Keratinocyte (primary cell): ENCODE measurements around the gene CDC42EP3.

Source experiments
- EZH2 ChIP-seq: IDR thresholded peaks from one replicate; pipeline ENCODE4 v1.6.1; 2012; ENCODE audit warnings: inconsistent platforms, mild to moderate bottlenecking, low read length, moderate library complexity
- TF ChIP-seq, protein P1 (sequence below), 3 experiments: IDR thresholded peaks in 1 of 3; conservative IDR thresholded peaks in 1 of 3; optimal IDR thresholded peaks in 1 of 3; 2 replicates in 2 of 3; 3 replicates in 1 of 3; pipeline versions ENCODE3 to v1.5.1; 2011; ENCODE audit warnings: low read length in 3 of 3, mild to moderate bottlenecking in 3 of 3, moderate library complexity in 2 of 3, control low read depth in 1 of 3, inconsistent platforms in 1 of 3; ENCODE audit not compliant: insufficient read depth in 2 of 3; ENCODE audit errors: extremely low read depth in 1 of 3

DNA sequence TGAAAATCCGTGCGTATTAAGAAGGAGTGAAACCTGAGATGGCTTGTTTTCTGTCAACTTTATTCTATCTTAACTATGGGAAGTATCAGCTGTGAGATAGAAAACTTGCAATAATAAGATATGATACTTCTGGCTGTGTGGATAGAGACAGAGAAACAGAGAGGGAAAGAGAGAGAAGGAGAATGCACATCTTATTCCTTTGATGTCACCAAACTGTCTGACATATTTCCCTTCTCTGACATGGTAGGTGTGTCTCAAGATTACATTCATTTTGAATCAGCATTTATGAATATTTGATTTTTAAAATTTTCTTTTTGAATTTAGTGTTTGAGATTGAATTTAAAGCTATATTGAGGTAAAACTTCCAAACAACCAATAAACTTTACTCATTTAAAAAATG is 69.4 kb downstream of the CDC42EP3 start:
- TF ChIP-seq, protein P1, sequence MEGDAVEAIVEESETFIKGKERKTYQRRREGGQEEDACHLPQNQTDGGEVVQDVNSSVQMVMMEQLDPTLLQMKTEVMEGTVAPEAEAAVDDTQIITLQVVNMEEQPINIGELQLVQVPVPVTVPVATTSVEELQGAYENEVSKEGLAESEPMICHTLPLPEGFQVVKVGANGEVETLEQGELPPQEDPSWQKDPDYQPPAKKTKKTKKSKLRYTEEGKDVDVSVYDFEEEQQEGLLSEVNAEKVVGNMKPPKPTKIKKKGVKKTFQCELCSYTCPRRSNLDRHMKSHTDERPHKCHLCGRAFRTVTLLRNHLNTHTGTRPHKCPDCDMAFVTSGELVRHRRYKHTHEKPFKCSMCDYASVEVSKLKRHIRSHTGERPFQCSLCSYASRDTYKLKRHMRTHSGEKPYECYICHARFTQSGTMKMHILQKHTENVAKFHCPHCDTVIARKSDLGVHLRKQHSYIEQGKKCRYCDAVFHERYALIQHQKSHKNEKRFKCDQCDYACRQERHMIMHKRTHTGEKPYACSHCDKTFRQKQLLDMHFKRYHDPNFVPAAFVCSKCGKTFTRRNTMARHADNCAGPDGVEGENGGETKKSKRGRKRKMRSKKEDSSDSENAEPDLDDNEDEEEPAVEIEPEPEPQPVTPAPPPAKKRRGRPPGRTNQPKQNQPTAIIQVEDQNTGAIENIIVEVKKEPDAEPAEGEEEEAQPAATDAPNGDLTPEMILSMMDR (optimal IDR thresholded peaks at IDR 0.05 in 1 of 3, IDR thresholded peaks at IDR 0.05 in 1 of 3, conservative IDR thresholded peaks at IDR 0.05 in 1 of 3; ENCODE audit: extremely low read depth in 1 of 3, insufficient read depth in 2 of 3, low read length in 3 of 3), result no peak
- TF ChIP-seq EZH2, result no peak
